ENCODE results near the gene CACNA1B.

CACNA1B gene

DNA sequence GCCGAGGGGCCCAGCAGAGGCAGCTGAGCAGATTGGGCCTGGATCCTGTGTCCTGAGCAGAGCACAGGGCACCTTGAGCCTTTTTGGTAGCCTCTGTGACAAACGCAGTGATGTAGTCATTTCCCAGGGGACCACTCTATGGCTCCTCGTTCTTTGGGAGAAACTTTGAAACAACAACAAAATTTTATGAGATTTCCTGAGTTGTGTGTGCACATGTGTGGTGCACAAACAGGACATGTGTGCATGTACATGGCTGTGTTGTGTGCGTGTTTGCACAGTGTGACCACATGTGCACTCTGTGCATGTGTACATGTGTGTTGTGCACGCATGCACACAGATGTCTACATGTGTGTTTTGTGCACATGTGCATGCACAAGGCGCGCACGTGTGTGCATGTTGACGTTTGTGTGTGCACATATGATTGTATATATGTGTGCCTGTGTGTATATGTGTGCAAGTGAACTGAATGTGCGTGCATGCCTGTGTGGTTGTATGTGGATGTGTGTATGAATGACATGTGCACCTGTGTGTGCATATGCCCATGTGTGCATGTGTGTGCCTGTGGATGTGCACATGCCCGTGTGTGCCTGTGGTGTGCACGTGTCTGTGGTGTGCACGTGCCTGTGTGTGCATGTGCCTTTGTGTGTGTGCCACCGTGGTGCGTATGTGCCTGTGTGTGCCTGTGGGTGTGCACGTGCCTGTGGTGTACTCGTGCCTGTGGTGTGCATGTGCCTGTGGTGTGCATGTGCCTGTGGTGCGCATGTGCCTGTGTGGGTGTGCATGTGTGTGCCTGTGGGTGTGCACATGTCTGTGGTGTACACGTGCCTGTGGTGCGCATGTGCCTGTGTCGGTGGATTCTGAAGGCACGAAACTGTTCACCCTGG, 221.6 kb downstream of the CACNA1B start:
- 91% methylated on average over 22 of the region's 22 CpGs for WGBS
- peak overlapping the region in 1 of 2 experiments; percentile 31 for H3K14ac ChIP-seq (ENCODE audit: low read length in 2 of 2)
- H3K36me3 ChIP-seq (ENCODE audit: control insufficient read depth in 1 of 2, insufficient read depth in 2 of 2, low read depth in 1 of 2, low read length in 2 of 2), result no peaks in the 10 kb centered on the region

DNA sequence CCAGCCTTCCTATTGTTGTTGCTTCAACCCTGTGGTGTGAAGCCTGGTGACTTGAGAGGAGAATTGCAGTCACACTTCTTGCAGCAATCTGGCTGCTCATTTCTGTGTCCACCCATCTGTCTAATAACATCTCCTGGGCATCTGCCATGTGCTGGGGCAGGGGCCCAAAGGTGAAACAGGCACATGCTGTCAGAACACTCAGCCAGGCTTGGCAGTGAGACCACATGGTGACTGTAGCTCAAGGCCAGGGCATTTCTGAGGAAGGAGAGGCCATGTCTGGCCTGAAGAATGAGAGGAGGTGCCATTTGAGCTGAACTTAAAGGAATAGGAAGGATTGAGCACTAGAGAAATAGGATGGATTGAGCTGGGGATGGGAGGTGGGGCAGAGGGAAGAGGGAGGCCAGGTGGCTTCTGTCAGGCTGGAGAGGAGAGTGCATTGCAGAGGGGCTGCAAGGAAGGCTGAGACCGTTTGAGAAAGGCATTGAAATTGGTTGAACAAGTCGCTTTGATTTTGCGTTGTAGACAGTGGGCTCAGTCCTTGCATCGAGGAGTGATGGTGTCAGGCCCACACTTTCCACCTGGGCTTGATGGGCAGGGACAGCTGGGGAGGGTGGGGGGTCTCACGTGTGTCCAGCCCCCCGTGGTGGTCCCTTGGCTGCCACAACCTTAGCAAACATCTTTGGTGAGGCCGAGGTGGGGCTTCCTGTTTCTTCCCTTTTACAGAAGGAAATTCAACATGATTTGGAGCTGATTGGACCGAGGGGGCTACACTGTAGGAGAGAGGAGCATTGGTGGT, 222.4 kb downstream of the CACNA1B start:
- H3K14ac ChIP-seq (ENCODE audit: low read length in 2 of 2), result no peak overlapping the region
- no peak overlapping the region for H3K9ac ChIP-seq (ENCODE audit: low read length)
- no peak overlapping the region for H3K18ac ChIP-seq (ENCODE audit: low read depth in 1 of 2, low read length in 2 of 2)
- H2BK5ac ChIP-seq (ENCODE audit: low read depth, low read length, poor library complexity, severe bottlenecking), result no peak overlapping the region
- WGBS, result 62% methylated on average over 8 of the region's 8 CpGs
- no peak overlapping the region for H2BK15ac ChIP-seq (ENCODE audit: low read depth, poor library complexity, severe bottlenecking)
- no peaks in the 10 kb centered on the region for H3K27me3 ChIP-seq (ENCODE audit: control insufficient read depth in 1 of 2, insufficient read depth in 1 of 2, low read length in 2 of 2)
- no peak overlapping the region for H2AK5ac ChIP-seq (ENCODE audit: low read length, severe bottlenecking)
- H3K36me3 ChIP-seq (ENCODE audit: control insufficient read depth in 1 of 2, insufficient read depth in 2 of 2, low read depth in 1 of 2, low read length in 2 of 2), result no peaks in the 10 kb centered on the region
- no peak overlapping the region for H2BK120ac ChIP-seq (ENCODE audit: low read depth, low read length)
- no peak overlapping the region for H3K23ac ChIP-seq (ENCODE audit: low read length in 2 of 2)
- H3K27ac ChIP-seq (ENCODE audit: low read length, poor library complexity, severe bottlenecking), result no peak overlapping the region
- H4K8ac ChIP-seq (ENCODE audit: low read length), result no peak overlapping the region
- H2AFZ ChIP-seq (ENCODE audit: low read depth, low read length), result no peak overlapping the region
- H3K4me3 ChIP-seq (ENCODE audit: insufficient read depth in 1 of 2, low read depth in 1 of 2, low read length in 2 of 2), result no peak overlapping the region
- no peak overlapping the region for H4K91ac ChIP-seq (ENCODE audit: low read length)
- H3K9me3 ChIP-seq (ENCODE audit: control insufficient read depth, low read length), result no peaks in the 10 kb centered on the region
- no peak overlapping the region for H3K4ac ChIP-seq (ENCODE audit: low read depth in 1 of 2, low read length in 2 of 2)
- DNase-seq, result no peak
- H2BK12ac ChIP-seq (ENCODE audit: low read length in 2 of 2), result no peak overlapping the region
- no peak overlapping the region for H3K4me2 ChIP-seq (ENCODE audit: low read length, poor library complexity, severe bottlenecking)
- no peaks in the 10 kb centered on the region for H3K79me1 ChIP-seq (replicated peaks; ENCODE audit: low read length, poor library complexity, severe bottlenecking)
- peaks cover 2% of the 10 kb centered on the region for H3K4me1 ChIP-seq (ENCODE audit: control insufficient read depth, insufficient read depth, low read depth, low read length)

More for the DNA sequence above, 221.6 kb downstream of the CACNA1B start:
- Histone ChIP-seq H3K4ac (ENCODE audit: low read depth in 1 of 2, low read length in 2 of 2) (no peak overlapping the region), H3K4me3 (ENCODE audit: insufficient read depth in 1 of 2, low read depth in 1 of 2, low read length in 2 of 2) (no peak overlapping the region), H3K79me1 (replicated peaks; ENCODE audit: low read length, poor library complexity, severe bottlenecking) (no peaks in the 10 kb centered on the region), H3K27ac (ENCODE audit: low read length, poor library complexity, severe bottlenecking) (no peak overlapping the region), H3K27me3 (ENCODE audit: control insufficient read depth in 1 of 2, insufficient read depth in 1 of 2, low read length in 2 of 2) (no peaks in the 10 kb centered on the region), H2AK5ac (ENCODE audit: low read length, severe bottlenecking) (no peak overlapping the region), H2BK15ac (ENCODE audit: low read depth, poor library complexity, severe bottlenecking) (no peak overlapping the region), H3K4me1 (ENCODE audit: control insufficient read depth, insufficient read depth, low read depth, low read length) (peaks cover 2% of the 10 kb centered on the region), H3K4me2 (ENCODE audit: low read length, poor library complexity, severe bottlenecking) (no peak overlapping the region), H2BK12ac (ENCODE audit: low read length in 2 of 2) (no peak overlapping the region), H2AFZ (ENCODE audit: low read depth, low read length) (no peak overlapping the region), H2BK120ac (ENCODE audit: low read depth, low read length) (no peak overlapping the region), H4K8ac (ENCODE audit: low read length) (no peak overlapping the region), H3K9ac (ENCODE audit: low read length) (no peak overlapping the region), H3K9me3 (ENCODE audit: control insufficient read depth, low read length) (no peaks in the 10 kb centered on the region), H3K23ac (ENCODE audit: low read length in 2 of 2) (no peak overlapping the region), H2BK5ac (ENCODE audit: low read depth, low read length, poor library complexity, severe bottlenecking) (no peak overlapping the region), H4K91ac (ENCODE audit: low read length) (peak overlapping the region; percentile 64), H3K18ac (ENCODE audit: low read depth in 1 of 2, low read length in 2 of 2) (no peak overlapping the region)
- no peak for DNase-seq

DNA sequence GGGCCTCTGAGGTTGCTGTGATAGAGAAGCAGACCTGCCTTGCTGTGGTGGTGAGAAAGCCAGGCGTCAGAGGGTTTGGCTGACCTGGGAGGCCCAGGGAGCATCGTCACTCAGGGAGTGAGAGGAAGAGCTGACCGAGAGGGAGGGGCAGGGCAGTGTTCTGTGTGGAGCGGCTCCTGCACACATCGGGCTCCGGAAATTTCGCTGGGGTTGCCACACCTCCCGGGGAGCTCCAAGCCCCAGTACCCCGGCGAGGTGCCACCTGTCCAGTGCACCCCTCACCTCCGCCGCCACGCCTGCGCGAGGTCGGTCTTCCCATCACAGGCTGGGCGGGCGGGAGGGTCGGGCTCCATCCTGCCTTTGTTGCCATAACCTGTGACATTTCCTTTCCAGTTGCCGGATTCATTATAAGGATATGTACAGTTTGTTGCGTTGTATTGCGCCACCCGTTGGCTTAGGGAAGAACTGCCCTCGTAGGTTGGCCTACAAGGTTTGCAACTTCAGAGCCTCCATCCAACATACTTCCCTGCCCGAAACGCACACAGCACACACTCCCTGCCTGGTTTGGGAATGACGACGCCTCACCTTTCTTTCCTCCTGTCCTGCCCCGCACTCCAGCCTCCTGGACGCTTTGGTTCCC, 223.2 kb downstream of the CACNA1B start:
- Histone ChIP-seq H2AFZ (ENCODE audit: low read depth, low read length) (no peak overlapping the region), H3K23ac (ENCODE audit: low read length in 2 of 2) (no peak overlapping the region), H3K4me1 (ENCODE audit: control insufficient read depth, insufficient read depth, low read depth, low read length) (peaks cover 2% of the 10 kb centered on the region), H3K18ac (ENCODE audit: low read depth in 1 of 2, low read length in 2 of 2) (no peak overlapping the region), H3K4ac (ENCODE audit: low read depth in 1 of 2, low read length in 2 of 2) (no peak overlapping the region), H3K9me3 (ENCODE audit: control insufficient read depth, low read length) (no peaks in the 10 kb centered on the region), H3K9ac (ENCODE audit: low read length) (no peak overlapping the region), H3K4me3 (ENCODE audit: insufficient read depth in 1 of 2, low read depth in 1 of 2, low read length in 2 of 2) (no peak overlapping the region), H2AK5ac (ENCODE audit: low read length, severe bottlenecking) (no peak overlapping the region), H2BK15ac (ENCODE audit: low read depth, poor library complexity, severe bottlenecking) (no peak overlapping the region), H4K91ac (ENCODE audit: low read length) (no peak overlapping the region), H3K4me2 (ENCODE audit: low read length, poor library complexity, severe bottlenecking) (no peak overlapping the region), H3K27ac (ENCODE audit: low read length, poor library complexity, severe bottlenecking) (no peak overlapping the region), H3K36me3 (ENCODE audit: control insufficient read depth in 1 of 2, insufficient read depth in 2 of 2, low read depth in 1 of 2, low read length in 2 of 2) (no peaks in the 10 kb centered on the region), H2BK120ac (ENCODE audit: low read depth, low read length) (no peak overlapping the region), H2BK12ac (ENCODE audit: low read length in 2 of 2) (no peak overlapping the region), H2BK5ac (ENCODE audit: low read depth, low read length, poor library complexity, severe bottlenecking) (no peak overlapping the region), H3K79me1 (replicated peaks; ENCODE audit: low read length, poor library complexity, severe bottlenecking) (no peaks in the 10 kb centered on the region), H3K14ac (ENCODE audit: low read length in 2 of 2) (no peak overlapping the region), H3K27me3 (ENCODE audit: control insufficient read depth in 1 of 2, insufficient read depth in 1 of 2, low read length in 2 of 2) (no peaks in the 10 kb centered on the region), H4K8ac (ENCODE audit: low read length) (no peak overlapping the region)
- 91% methylated on average over 30 of the region's 30 CpGs for WGBS
- no peak for DNase-seq
